ENCODE results near the gene COL4A1.
"Not testable (repeated sequence)": the region's sequence is repeated elsewhere in the genome, so short reads cannot be mapped to it uniquely, and the experiment has no call there.

The COL4A1 gene

GRCh38 chr13:110323172-110323891 lies 16.4 kb upstream of the COL4A1 start:
- no peak for DNase-seq (ENCODE audit: low read depth)

GRCh38 chr13:110322828-110323171 lies 15.8 kb upstream of the COL4A1 start:
- no peak for DNase-seq (ENCODE audit: low read depth)

- no peak for DNase-seq (ENCODE audit: low read depth)
These were observed 15.3 kb upstream of the COL4A1 start for GRCh38 chr13:110322126-110322827.

GRCh38 chr13:110321573-110321972 lies 14.6 kb upstream of the COL4A1 start:
- not testable (repeated sequence) for DNase-seq (ENCODE audit: low read depth)

- no peak for DNase-seq (ENCODE audit: low read depth)
These were observed 13.7 kb upstream of the COL4A1 start for GRCh38 chr13:110320645-110321044.

GRCh38 chr13:110319774-110320509 lies 13.0 kb upstream of the COL4A1 start:
- DNase-seq (ENCODE audit: low read depth) = no peak

- no peak for DNase-seq (ENCODE audit: low read depth)
These were observed 12.4 kb upstream of the COL4A1 start for GRCh38 chr13:110319397-110319773.

GRCh38 chr13:110318920-110319319 lies 12.0 kb upstream of the COL4A1 start:
- DNase-seq (ENCODE audit: low read depth) = no peak

- no peak for DNase-seq (ENCODE audit: low read depth)
These were observed 10.7 kb upstream of the COL4A1 start for GRCh38 chr13:110317496-110318195.

- no peak for DNase-seq (ENCODE audit: low read depth)
These were observed 10.1 kb upstream of the COL4A1 start for GRCh38 chr13:110317093-110317492.

GRCh38 chr13:110316196-110316595 lies 9.2 kb upstream of the COL4A1 start:
- DNase-seq (ENCODE audit: low read depth) = no peak

GRCh38 chr13:110314516-110315245 lies 7.7 kb upstream of the COL4A1 start:
- no peak for DNase-seq (ENCODE audit: low read depth)

- DNase-seq (ENCODE audit: low read depth) = not testable (repeated sequence)
These were observed 6.8 kb upstream of the COL4A1 start for GRCh38 chr13:110313733-110314132.

- not testable (repeated sequence) for DNase-seq (ENCODE audit: low read depth)
These were observed 6.3 kb upstream of the COL4A1 start for GRCh38 chr13:110313261-110313660.

GRCh38 chr13:110312339-110313031 lies 5.5 kb upstream of the COL4A1 start:
- DNase-seq (ENCODE audit: low read depth) = no peak

GRCh38 chr13:110311443-110312338 lies 4.7 kb upstream of the COL4A1 start:
- DNase-seq (ENCODE audit: low read depth) = no peak

- DNase-seq (ENCODE audit: low read depth) = no peak
These were observed 3.8 kb upstream of the COL4A1 start for GRCh38 chr13:110310541-110311442.

GRCh38 chr13:110309661-110310524 lies 2.9 kb upstream of the COL4A1 start:
- no peak for DNase-seq (ENCODE audit: low read depth)
